GM15510 (cell line): ENCODE measurements around the gene RASSF5.

ENCODE experiments used
- POLR2A ChIP-seq: IDR thresholded peaks from 3 replicates; pipeline ENCODE4 v1.6.1; 2011; ENCODE audit warnings: borderline replicate concordance; ENCODE audit not compliant: insufficient read length; ENCODE audit errors: extremely low read depth

The RASSF5 gene

DNA sequence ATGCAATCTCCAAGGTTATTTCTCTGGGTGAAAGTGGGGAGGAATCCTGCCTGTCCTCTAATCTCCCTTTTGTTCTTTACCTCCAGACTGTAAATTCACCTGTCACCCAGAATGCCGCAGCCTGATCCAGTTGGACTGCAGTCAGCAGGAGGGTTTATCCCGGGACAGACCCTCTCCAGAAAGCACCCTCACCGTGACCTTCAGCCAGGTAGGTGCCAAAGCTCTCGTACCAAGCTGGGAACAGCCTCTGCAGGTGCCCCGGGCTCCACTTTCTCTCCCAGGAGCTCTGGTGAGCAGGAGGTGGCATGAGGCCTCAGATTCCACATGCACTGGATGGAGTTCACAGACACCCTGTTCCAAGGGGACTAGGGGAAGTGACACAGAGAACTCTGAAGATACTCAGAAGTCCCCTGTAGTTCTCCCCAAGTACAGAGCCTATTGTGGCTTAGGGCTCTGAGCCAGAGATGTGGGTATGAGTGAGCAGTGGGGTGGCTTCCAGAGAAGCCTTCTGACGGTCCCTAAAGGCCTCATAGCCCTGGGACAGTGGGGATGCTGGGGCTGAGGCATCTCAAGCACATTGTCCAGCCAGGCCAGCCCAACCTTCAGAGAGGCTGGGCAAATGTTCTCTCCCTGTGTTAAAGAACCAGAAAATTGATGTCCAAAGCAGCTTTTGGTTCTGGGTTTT is 30.9 kb downstream of the RASSF5 start:
- no peak for TF ChIP-seq POLR2A

DNA sequence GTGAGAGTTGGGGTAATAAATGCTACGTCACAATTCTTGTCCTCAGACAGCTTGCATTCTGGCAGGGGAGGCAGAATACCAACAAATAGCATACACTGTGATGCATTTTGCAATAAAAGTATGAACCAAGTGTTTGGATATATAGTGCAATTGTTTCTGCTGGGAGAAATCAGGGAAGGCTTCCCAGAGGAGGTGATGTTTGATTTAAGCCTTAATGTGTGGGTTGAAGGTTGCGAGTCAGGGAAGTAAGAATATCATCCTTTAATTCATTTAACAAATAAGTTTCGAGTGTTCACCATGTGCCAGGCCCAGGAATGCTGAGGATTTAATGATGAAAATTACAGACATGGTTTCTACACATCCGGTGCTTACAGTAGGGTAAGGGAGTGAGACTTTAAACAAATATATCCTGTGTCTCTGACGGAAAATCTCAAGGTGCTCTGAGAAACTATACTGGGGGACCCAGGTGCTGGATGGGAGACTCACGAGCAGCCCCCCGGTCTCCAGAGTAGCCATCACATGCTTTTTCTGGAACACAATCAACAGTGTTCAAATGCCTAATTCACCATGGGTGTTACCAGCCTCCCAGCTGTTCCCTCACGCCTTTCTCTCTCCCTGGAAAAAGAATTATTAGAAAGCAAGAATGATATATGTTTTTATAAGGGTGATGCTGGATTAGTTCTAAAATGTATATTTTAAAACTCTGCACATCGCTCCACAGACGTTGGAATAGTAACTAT is 31.7 kb downstream of the RASSF5 start:
- no peak for TF ChIP-seq POLR2A

DNA sequence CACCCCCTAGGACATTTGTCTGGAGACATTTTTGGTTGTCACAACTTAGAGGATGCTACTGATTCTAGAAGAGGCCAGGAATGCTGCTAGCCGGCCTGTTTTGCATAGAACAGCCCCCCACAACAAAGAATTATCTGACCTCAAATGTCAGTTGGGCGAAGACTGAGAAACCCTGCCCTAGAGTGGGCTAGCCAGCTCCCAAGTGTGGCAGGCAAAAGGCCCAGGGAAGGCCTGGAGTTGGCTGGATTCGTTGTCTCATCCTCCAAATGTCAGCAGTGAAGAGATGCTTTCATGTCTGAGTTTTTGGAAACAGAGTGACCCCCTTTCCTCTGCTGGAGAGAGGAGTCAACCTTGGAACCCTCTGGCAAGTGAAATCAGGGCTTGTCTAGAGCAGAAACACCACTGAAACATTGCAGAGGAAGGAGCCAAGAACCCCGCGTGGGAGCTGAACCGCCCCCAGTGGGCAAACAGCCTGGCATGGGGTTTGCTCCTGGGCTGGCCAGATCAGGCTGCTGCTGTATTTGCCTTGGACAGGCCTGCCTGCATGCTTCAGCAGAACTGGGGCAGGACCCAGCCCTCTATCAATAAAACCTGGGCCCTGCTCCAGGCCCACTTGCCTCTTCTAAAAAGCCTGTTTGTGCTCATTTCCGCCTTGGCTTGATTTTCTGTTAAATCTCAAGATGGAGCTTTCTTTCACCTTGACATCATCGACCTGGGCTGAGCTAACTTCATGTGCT is 32.9 kb downstream of the RASSF5 start:
- TF ChIP-seq POLR2A = no peak

DNA sequence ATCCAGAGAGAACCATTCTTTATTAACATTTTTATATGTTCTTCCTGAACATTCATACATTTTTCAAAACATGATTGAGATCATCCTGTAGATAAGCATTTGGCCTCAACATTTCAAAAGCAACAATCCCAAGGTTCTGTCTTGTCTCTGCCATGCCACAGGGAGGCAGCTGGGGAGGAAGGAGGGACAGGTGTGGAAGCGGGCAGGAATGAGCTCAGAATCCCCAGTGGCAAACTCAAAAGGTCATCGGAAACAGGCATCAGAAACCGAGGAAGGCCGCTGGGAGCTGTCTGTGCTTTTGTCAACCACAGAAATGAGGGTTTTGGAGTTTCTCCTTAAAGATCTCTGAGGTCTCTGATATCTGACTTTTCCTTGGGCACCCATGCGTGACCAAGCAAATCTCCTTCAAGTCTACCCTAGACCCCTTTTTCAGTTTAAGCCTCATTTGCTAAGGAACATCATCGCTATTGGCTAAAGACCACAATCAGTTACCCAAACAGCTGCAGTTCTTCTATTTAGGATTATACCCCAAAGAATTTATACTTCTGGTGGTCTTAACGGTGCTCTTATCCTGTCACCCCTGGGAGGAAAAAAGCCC is 34.0 kb downstream of the RASSF5 start:
- no peak for TF ChIP-seq POLR2A

DNA sequence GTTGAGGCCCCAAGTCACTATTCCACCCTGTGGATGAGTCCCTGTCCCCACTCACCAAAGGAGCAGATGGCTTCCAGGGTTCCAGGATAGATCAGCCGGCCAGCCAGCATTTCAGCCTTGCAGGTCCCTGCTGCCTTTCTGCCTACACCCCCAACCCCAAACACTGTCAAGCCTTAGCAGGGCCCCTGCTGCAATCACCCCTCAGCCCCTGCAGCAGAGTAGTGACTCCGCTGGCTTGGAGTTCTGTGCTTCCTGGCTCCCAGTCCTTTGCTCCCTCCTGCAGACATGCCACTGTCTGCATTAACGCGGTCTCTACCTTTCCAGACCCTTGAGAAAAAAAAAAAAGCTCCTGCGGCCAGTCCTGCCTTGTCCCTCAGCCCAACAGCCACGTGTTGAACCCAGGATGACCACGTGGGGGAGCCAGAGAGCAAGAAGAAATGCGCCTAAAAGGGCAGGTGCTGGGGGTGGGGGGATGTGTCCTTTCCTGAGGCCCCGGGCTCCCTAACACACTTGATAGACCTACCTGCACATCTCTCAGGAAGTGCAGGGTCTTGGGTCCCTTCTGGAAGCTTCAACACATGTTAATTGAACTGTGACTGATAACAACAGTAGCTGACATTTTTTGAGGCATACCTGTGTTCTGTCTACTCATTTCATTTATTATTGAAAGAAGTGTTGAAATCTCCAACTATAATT is 37.4 kb downstream of the RASSF5 start:
- TF ChIP-seq POLR2A = no peak

DNA sequence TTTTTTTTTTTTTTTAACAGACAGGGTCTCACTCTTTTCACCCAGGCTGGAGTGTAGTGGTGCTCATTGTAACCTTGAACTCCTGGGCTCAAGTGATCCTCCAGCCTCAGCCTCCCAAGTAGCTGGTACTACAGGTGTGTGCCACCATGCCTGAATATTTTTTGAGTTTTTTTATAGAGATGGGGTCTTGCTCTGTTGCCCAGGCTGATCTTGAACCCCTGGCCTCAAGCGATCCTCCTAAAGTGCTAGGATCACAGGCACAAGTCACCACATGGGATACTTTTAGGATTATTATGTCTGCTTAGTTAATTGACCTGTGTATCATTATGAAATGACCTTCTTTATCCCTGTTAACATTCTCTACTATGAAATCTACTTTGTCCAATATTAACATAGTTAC is 38.0 kb downstream of the RASSF5 start:
- TF ChIP-seq POLR2A = no peak

DNA sequence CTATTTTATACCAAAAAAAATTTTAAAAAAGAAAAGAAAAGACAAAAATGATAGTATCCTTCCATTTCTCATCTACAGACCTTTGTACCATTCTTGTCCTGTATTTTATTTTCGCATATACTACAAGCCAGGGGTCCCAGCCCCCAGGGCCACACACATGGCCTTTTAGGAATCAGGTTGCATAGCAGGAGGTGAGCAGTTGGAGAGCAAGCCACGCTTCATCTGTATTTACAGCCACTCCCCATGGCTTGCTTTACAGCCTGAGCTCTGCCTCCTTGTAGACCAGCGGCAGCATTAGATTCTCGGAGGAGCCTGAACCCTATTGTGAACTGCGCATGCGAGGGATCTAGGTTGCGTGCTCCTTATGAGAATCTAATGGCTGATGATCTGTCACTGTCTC is 39.8 kb downstream of the RASSF5 start:
- no peak for TF ChIP-seq POLR2A

DNA sequence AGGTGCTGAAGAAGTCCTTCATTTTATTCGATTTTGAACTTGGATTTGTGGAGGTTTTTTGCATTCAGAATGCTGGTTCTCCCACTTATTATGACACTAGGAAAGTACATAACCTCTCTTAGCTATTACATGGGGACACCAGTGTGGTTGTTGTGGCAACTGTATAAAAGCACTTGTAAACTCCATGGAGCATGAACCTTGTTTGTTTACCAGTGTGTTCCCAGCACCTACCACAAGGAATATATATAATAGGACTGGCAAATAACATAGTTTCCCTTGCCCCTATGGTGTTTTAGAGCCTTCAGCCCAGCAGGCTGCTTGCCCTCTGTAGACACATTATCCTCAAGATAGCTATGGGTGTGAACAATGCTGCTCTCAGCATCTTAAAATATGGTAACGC is 43.1 kb downstream of the RASSF5 start:
- no peak for TF ChIP-seq POLR2A

DNA sequence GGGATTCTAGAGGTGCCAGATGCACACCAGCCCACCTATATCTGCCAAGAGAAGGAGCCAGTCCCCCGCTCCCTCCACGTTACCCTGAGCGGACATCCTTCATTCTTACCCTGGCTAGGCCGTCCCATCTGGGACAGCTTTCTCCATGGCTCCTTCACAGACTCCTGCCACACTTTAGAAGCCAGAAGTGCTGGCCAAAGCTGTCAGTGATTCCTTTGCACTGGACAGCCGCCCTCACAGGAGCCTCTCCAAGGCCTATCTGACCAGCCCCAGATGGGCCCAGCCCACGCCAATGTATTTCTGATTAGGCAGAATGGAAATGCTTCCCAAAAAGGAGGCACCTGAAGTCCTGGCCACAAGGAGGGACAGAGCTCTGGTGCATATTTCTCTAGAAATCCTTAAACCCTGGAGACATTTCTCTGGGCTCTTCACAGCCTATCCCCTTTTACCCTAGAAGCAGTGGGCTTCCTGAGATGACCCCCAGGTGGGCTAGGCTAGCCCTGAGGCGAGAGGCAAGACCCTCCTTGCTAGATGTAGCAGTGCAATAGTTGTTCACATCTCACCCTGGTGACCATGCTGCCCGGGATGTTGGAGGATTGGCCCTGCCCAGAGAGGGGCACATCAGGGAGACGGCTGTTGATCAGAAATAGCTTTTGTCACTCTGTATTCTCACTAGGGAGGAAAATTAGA is 44.1 kb downstream of the RASSF5 start:
- no peak for TF ChIP-seq POLR2A

DNA sequence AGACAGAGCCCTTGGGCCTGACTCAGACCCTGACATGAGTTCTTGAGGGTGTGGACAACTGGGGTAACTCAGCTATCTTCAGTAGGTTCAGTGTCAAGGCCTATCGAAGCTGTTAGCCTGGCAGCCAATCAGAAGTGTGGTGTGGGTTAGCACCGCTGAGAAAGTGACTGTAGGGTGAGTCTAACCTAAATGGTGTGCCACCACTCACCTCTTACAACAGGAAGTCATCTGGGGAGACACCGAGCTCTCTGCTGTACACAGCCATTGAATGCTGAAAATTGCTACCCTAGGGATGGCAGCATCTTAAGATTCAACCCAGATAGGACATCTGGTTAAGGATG is 44.6 kb downstream of the RASSF5 start:
- TF ChIP-seq POLR2A = no peak

DNA sequence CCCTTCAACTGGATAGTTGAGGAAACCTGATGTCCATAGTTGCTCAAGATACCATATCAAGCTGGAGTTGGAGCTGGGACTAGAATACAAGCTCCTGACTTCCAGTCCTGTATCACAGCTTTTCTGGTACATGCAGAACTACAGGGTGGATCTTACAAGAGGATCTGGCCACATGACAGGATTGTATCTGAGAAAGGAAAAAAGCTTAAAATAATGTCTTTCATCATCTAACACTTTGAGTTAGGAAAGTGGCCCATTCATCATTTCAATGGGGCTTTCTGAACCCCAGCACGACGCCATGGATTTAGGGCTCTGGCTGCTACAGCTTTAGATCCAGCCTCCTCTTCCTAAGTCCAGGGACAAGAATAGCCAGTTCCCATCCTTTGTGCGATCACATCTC is 46.9 kb downstream of the RASSF5 start:
- no peak for TF ChIP-seq POLR2A

DNA sequence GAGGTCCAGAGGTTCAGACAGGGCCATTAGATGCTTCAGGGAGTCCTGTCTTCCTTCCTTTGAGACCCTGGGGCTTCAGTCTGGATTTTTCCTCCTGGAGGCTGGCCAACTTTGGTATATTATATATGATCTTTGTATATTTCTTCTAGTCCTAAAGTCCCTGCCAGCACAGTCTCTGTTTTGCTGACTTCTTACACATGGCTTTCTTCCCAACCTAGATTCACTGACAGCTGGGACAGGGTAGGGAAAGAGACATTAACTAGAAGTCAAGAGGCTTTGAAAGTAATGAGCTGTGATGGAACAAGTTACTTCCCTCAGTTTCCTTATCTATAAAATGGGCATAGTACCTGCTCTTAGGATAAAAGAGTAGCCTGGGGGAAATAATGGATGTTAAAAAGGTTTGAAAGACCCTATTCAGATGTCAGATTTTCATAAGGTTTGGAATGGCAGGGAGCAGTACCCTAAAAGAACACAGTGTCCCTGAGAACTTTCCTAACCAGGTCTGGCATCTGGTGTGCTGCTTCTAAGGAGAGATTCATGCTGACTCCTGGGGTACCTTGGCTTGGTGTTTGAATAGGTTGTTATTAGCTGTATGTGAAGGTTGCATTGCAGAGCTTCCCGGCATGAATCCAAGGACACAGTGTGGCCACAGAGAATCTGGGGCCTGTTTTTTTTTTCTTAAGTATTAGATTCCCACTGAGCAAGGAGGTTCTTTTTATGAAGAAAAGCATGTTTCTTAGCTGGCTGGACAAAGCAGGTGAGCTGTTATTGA is 47.6 kb downstream of the RASSF5 start:
- no peak for TF ChIP-seq POLR2A

DNA sequence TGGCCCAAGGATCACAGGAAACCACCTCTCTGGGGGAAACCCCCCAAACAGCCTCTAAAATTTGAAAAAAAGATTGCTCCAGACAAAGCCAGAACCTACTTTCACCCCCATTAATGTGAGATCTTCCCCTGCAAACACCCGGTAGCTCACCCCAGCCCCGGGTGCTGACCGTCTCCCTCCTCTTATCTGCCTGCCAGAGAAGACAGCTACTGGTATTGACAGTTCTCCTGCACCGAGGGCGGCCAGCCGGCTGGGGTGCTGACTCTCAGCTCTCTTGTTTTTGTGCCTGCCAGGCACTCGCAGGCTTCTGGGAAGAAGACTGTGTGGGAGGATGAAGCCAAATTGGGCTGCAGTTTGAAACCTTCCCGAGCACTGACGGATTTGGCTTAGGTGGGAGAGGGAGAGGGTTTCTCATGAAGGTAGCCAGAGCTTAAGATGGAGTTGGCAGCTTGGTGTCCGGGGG is 48.2 kb downstream of the RASSF5 start:
- TF ChIP-seq POLR2A = no peak
